GM23338 (cell line): Measurements from ENCODE around the gene UBE3B. TPM values are rescaled to one million over a fixed set of nuclear protein-coding genes. Genes with fewer than 3 reads are reported as not detected.

Experiments
- ATAC-seq: fragments of 200-7000 bp; cut with Tn5 transposase; 3 replicates; pipeline ENCODE4 v1.9.1; 2020
- DNase-seq: peaks from one replicate; pipeline ENCODE4 v3.0.0-alpha.2; 2015; ENCODE audit warnings: low spot score
- H2AFZ ChIP-seq: fragments of 200-600 bp; sonication (generic); 2 replicates; pipeline ENCODE4 v1.8.0; 2016; ENCODE audit warnings: antibody characterized with exemption, mild to moderate bottlenecking, moderate library complexity
- H3F3A ChIP-seq: fragments of 200-600 bp; sonication (generic); replicated peaks from 2 replicates; pipeline ENCODE4 v1.8.0; 2017; ENCODE audit warnings: antibody characterized with exemption, mixed run types, low read depth
- H3K27ac ChIP-seq: fragments of 200-600 bp; sonication (generic); 2 replicates; pipeline ENCODE4 v1.6.1; 2016; ENCODE audit warnings: low read depth
- H3K27me3 ChIP-seq: fragments of 200-600 bp; sonication (generic); 2 replicates; pipeline ENCODE4 v1.8.0; 2016; ENCODE audit warnings: mild to moderate bottlenecking, mixed run types, moderate library complexity; ENCODE audit not compliant: insufficient read depth
- H3K36me3 ChIP-seq: fragments of 200-600 bp; sonication (generic); 2 replicates; pipeline ENCODE4 v1.8.0; 2016; ENCODE audit warnings: mild to moderate bottlenecking; ENCODE audit not compliant: insufficient read depth
- H3K4me1 ChIP-seq: fragments of 200-600 bp; sonication (generic); 2 replicates; pipeline ENCODE4 v1.8.0; 2016; ENCODE audit warnings: mild to moderate bottlenecking, moderate library complexity; ENCODE audit not compliant: insufficient read depth
- H3K4me2 ChIP-seq: fragments of 200-600 bp; sonication (generic); 2 replicates; pipeline ENCODE4 v1.7.1; 2017; ENCODE audit warnings: mixed run types
- H3K4me3 ChIP-seq: fragments of 200-600 bp; sonication (generic); 2 replicates; pipeline ENCODE4 v1.6.1; 2016; ENCODE audit warnings: mixed run types
- H3K79me2 ChIP-seq: fragments of 200-600 bp; sonication (generic); replicated peaks from 2 replicates; pipeline ENCODE4 v1.8.0; 2017; ENCODE audit warnings: mild to moderate bottlenecking; ENCODE audit not compliant: insufficient read depth
- H3K9me2 ChIP-seq: fragments of 200-600 bp; sonication (generic); 2 replicates; pipeline ENCODE4 v1.8.0; 2017; ENCODE audit not compliant: insufficient read depth
- H4K20me1 ChIP-seq: fragments of 200-600 bp; sonication (generic); replicated peaks from 2 replicates; pipeline ENCODE4 v1.8.0; 2017; ENCODE audit warnings: mild to moderate bottlenecking; ENCODE audit not compliant: insufficient read depth
- H3K27ac Mint-ChIP-seq: 2 replicates; pipeline ENCODE4 v1.8.0; 2020; ENCODE audit warnings: inconsistent platforms, mild to moderate bottlenecking, moderate library complexity, mixed read lengths
- H3K27me3 Mint-ChIP-seq: 3 replicates; pipeline ENCODE4 v1.8.0; 2022; ENCODE audit warnings: low read depth, mild to moderate bottlenecking, moderate library complexity, mixed read lengths, inconsistent platforms; ENCODE audit not compliant: insufficient read depth, poor library complexity
- H3K36me3 Mint-ChIP-seq: 3 replicates; pipeline ENCODE4 v1.8.0; 2021; ENCODE audit warnings: low read depth, mild to moderate bottlenecking, inconsistent platforms, moderate library complexity, mixed read lengths
- H3K4me1 Mint-ChIP-seq: 3 replicates; pipeline ENCODE4 v1.8.0; 2020; ENCODE audit warnings: mild to moderate bottlenecking, inconsistent platforms, mixed read lengths
- H3K4me3 Mint-ChIP-seq: 3 replicates; pipeline ENCODE4 v1.8.0; 2021; ENCODE audit warnings: moderate library complexity, mild to moderate bottlenecking, inconsistent platforms, mixed read lengths
- H3K9me3 Mint-ChIP-seq: 3 replicates; pipeline ENCODE4 v1.8.0; 2020; ENCODE audit warnings: moderate library complexity, mild to moderate bottlenecking, inconsistent platforms, mixed read lengths
- CREB1 ChIP-seq: fragments of 250-450 bp; sonication (Bioruptor Pico); IDR thresholded peaks from 2 replicates; pipeline ENCODE4 v1.5.0; 2020; ENCODE audit warnings: low read depth, mild to moderate bottlenecking, moderate library complexity
- EZH2 ChIP-seq: fragments of 200-600 bp; sonication (generic); IDR thresholded peaks from one replicate; pipeline ENCODE4 v1.8.0; 2017; ENCODE audit warnings: antibody characterized with exemption, mild to moderate bottlenecking, low read depth; ENCODE audit not compliant: unreplicated experiment
- JUNB ChIP-seq: IDR thresholded peaks from one replicate; pipeline ENCODE4 v1.6.1; 2016; ENCODE audit warnings: antibody characterized with exemption; ENCODE audit not compliant: unreplicated experiment
- POLR2AphosphoS5 ChIP-seq: IDR thresholded peaks from 2 replicates; pipeline ENCODE4 v1.6.1; 2016; ENCODE audit warnings: antibody characterized with exemption, low read depth
- ZNF114 ChIP-seq: fragments of 250-450 bp; sonication (Bioruptor Pico); IDR thresholded peaks from 2 replicates; pipeline ENCODE4 v1.5.0; 2020; ENCODE audit warnings: mild to moderate bottlenecking, moderate library complexity
- polyA plus RNA-seq: library from polyadenylated mRNA; unstranded; fragments of >200 nt; fragmentation: Nextera tagmentation; extraction: Ambion mirVana; gene quantifications from 2 replicates; pipeline ENCODE4 v1.2.1, GENCODE V29; 2016
- total RNA-seq: library from RNA; depleted of rRNA; stranded (reverse); fragments of >200 nt; shearing (Covaris generic); gene quantifications from 2 replicates; pipeline ENCODE4 v1.2.3, GENCODE V29; 2014
- TF ChIP-seq, protein P1 (sequence below): fragments of 250-450 bp; sonication (Bioruptor Pico); IDR thresholded peaks from 2 replicates; pipeline ENCODE4 v1.5.0; 2020; ENCODE audit warnings: mild to moderate bottlenecking, moderate library complexity
- TF ChIP-seq, protein P2 (sequence below): IDR thresholded peaks from one replicate; pipeline ENCODE4 v1.6.1; 2018; ENCODE audit warnings: antibody characterized with exemption; ENCODE audit not compliant: unreplicated experiment
- TF ChIP-seq, protein P3 (sequence below): IDR thresholded peaks from 2 replicates; pipeline ENCODE4 v1.6.1; 2016; ENCODE audit warnings: antibody characterized with exemption
- TF ChIP-seq, protein P4 (sequence below), 2 experiments: fragments of 200-600 bp in 1 of 2; sonication (generic) in 1 of 2; conservative IDR thresholded peaks; 2 replicates each; pipeline versions ENCODE4 v1.5.1 to v1.6.1; 2016 to 2017; ENCODE audit warnings: antibody characterized with exemption in 2 of 2, low read depth in 2 of 2, mild to moderate bottlenecking in 2 of 2, moderate library complexity in 1 of 2

Gene UBE3B
- total and polyA plus RNA-seq, 2 experiments from 2014 or later, result 20.8 TPM

DNA sequence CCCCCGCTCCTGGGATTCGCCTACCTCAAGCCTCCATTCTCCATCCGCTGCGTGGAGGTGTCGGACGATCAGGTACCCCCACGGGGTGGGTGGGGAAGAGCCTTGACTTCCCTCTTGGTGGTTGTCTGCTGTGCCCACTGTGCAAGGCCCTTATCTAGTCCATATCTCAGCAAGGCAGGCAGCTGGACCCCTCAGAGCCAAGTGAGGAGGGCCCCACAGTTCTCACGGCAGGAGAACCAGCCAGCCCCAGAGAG, 56.0 kb downstream of the UBE3B start (continued):
- TF ChIP-seq, protein P1, sequence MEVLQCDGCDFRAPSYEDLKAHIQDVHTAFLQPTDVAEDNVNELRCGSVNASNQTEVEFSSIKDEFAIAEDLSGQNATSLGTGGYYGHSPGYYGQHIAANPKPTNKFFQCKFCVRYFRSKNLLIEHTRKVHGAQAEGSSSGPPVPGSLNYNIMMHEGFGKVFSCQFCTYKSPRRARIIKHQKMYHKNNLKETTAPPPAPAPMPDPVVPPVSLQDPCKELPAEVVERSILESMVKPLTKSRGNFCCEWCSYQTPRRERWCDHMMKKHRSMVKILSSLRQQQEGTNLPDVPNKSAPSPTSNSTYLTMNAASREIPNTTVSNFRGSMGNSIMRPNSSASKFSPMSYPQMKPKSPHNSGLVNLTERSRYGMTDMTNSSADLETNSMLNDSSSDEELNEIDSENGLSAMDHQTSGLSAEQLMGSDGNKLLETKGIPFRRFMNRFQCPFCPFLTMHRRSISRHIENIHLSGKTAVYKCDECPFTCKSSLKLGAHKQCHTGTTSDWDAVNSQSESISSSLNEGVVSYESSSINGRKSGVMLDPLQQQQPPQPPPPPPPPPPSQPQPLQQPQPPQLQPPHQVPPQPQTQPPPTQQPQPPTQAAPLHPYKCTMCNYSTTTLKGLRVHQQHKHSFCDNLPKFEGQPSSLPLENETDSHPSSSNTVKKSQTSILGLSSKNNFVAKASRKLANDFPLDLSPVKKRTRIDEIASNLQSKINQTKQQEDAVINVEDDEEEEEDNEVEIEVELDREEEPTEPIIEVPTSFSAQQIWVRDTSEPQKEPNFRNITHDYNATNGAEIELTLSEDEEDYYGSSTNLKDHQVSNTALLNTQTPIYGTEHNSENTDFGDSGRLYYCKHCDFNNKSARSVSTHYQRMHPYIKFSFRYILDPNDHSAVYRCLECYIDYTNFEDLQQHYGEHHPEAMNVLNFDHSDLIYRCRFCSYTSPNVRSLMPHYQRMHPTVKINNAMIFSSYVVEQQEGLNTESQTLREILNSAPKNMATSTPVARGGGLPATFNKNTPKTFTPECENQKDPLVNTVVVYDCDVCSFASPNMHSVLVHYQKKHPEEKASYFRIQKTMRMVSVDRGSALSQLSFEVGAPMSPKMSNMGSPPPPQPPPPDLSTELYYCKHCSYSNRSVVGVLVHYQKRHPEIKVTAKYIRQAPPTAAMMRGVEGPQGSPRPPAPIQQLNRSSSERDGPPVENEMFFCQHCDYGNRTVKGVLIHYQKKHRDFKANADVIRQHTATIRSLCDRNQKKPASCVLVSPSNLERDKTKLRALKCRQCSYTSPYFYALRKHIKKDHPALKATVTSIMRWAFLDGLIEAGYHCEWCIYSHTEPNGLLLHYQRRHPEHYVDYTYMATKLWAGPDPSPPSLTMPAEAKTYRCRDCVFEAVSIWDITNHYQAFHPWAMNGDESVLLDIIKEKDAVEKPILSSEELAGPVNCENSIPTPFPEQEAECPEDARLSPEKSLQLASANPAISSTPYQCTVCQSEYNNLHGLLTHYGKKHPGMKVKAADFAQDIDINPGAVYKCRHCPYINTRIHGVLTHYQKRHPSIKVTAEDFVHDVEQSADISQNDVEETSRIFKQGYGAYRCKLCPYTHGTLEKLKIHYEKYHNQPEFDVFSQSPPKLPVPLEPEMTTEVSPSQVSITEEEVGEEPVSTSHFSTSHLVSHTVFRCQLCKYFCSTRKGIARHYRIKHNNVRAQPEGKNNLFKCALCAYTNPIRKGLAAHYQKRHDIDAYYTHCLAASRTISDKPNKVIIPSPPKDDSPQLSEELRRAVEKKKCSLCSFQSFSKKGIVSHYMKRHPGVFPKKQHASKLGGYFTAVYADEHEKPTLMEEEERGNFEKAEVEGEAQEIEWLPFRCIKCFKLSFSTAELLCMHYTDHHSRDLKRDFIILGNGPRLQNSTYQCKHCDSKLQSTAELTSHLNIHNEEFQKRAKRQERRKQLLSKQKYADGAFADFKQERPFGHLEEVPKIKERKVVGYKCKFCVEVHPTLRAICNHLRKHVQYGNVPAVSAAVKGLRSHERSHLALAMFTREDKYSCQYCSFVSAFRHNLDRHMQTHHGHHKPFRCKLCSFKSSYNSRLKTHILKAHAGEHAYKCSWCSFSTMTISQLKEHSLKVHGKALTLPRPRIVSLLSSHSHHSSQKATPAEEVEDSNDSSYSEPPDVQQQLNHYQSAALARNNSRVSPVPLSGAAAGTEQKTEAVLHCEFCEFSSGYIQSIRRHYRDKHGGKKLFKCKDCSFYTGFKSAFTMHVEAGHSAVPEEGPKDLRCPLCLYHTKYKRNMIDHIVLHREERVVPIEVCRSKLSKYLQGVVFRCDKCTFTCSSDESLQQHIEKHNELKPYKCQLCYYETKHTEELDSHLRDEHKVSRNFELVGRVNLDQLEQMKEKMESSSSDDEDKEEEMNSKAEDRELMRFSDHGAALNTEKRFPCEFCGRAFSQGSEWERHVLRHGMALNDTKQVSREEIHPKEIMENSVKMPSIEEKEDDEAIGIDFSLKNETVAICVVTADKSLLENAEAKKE (CRISPR knock-in tag), result no peak
- TF ChIP-seq EZH2, result no peak
- no peak for TF ChIP-seq ZNF114 (CRISPR knock-in tag)
- TF ChIP-seq JUNB, result no peak
- TF ChIP-seq POLR2AphosphoS5, result no peak

DNA sequence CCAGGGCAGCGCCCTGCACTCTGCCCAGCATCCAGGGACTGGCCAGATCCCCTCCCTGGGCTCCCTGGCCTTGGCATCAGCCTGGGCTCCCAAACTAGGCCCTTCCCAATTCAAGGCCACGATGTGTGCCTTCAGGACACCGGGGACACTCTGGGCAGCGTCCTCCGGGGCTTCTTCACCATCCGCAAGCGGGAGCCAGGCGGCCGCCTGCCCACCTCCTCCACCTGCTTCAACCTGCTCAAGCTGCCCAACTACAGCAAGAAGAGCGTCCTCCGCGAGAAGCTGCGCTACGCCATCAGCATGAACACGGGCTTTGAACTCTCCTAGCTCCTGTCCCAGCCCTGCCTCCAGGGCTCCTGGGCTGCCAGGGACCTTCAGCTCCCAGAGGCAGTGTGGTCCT, 57.0 kb downstream of the UBE3B start:
- Mint-ChIP-seq H3K9me3 (no peaks in the 10 kb centered on the region), H3K27ac (no peak overlapping the region; the same call in 1 of the 2 replicates), H3K4me3 (no peak overlapping the region), H3K4me1 (peaks cover 10% of the 10 kb centered on the region), H3K36me3 (no peaks in the 10 kb centered on the region; the same call in 2 of the 3 replicates), H3K27me3 (peaks cover 8% of the 10 kb centered on the region)
- H3K27me3 ChIP-seq, result no peaks in the 10 kb centered on the region
- H3K79me2 ChIP-seq, result no peaks in the 10 kb centered on the region
- H3F3A ChIP-seq, result no peaks in the 10 kb centered on the region
- no peak overlapping the region for H3K4me2 ChIP-seq
- no peak overlapping the region for H3K27ac ChIP-seq
- no peak overlapping the region for H2AFZ ChIP-seq
- no peaks in the 10 kb centered on the region for H4K20me1 ChIP-seq
- H3K9me2 ChIP-seq, result no peaks in the 10 kb centered on the region
- H3K36me3 ChIP-seq, result no peaks in the 10 kb centered on the region
- DNase-seq (no peak), ATAC-seq (no peak)
- 0 out of 2 replicates have a peak, but pooled peaks cover 3% of the 10 kb centered on the region for H3K4me1 ChIP-seq
- H3K4me3 ChIP-seq, result no peak overlapping the region
- no peak for TF ChIP-seq CREB1 (CRISPR knock-in tag)
- TF ChIP-seq, protein P2, sequence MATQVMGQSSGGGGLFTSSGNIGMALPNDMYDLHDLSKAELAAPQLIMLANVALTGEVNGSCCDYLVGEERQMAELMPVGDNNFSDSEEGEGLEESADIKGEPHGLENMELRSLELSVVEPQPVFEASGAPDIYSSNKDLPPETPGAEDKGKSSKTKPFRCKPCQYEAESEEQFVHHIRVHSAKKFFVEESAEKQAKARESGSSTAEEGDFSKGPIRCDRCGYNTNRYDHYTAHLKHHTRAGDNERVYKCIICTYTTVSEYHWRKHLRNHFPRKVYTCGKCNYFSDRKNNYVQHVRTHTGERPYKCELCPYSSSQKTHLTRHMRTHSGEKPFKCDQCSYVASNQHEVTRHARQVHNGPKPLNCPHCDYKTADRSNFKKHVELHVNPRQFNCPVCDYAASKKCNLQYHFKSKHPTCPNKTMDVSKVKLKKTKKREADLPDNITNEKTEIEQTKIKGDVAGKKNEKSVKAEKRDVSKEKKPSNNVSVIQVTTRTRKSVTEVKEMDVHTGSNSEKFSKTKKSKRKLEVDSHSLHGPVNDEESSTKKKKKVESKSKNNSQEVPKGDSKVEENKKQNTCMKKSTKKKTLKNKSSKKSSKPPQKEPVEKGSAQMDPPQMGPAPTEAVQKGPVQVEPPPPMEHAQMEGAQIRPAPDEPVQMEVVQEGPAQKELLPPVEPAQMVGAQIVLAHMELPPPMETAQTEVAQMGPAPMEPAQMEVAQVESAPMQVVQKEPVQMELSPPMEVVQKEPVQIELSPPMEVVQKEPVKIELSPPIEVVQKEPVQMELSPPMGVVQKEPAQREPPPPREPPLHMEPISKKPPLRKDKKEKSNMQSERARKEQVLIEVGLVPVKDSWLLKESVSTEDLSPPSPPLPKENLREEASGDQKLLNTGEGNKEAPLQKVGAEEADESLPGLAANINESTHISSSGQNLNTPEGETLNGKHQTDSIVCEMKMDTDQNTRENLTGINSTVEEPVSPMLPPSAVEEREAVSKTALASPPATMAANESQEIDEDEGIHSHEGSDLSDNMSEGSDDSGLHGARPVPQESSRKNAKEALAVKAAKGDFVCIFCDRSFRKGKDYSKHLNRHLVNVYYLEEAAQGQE, result no peak
- TF ChIP-seq, protein P3, sequence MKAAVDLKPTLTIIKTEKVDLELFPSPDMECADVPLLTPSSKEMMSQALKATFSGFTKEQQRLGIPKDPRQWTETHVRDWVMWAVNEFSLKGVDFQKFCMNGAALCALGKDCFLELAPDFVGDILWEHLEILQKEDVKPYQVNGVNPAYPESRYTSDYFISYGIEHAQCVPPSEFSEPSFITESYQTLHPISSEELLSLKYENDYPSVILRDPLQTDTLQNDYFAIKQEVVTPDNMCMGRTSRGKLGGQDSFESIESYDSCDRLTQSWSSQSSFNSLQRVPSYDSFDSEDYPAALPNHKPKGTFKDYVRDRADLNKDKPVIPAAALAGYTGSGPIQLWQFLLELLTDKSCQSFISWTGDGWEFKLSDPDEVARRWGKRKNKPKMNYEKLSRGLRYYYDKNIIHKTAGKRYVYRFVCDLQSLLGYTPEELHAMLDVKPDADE, result no peak
- TF ChIP-seq, protein P4, sequence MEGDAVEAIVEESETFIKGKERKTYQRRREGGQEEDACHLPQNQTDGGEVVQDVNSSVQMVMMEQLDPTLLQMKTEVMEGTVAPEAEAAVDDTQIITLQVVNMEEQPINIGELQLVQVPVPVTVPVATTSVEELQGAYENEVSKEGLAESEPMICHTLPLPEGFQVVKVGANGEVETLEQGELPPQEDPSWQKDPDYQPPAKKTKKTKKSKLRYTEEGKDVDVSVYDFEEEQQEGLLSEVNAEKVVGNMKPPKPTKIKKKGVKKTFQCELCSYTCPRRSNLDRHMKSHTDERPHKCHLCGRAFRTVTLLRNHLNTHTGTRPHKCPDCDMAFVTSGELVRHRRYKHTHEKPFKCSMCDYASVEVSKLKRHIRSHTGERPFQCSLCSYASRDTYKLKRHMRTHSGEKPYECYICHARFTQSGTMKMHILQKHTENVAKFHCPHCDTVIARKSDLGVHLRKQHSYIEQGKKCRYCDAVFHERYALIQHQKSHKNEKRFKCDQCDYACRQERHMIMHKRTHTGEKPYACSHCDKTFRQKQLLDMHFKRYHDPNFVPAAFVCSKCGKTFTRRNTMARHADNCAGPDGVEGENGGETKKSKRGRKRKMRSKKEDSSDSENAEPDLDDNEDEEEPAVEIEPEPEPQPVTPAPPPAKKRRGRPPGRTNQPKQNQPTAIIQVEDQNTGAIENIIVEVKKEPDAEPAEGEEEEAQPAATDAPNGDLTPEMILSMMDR (conservative IDR thresholded peaks at IDR 0.05; ENCODE audit: low read depth in 2 of 2), result no peak
